HepG2 (cell line): Measurements from ENCODE around the gene CEBPA. TPM values are rescaled to one million over a fixed set of nuclear protein-coding genes. Genes with fewer than 3 reads are reported as not detected.
A peak's percentile ranks its signal among the peaks of the same experiment; 100 is the strongest.

Source experiments
- BCL6 ChIP-seq: IDR thresholded peaks from 2 replicates; pipeline ENCODE4 v1.6.1; 2016; ENCODE audit warnings: missing genetic modification reagents, missing compliant biosample characterization
- BORCS8-MEF2B ChIP-seq: sonication (generic); formaldehyde crosslinking; IDR thresholded peaks from 2 replicates; pipeline ENCODE4 v1.8.0; 2022; ENCODE audit warnings: mild to moderate bottlenecking, missing genetic modification reagents
- DMTF1 ChIP-seq: sonication (generic); formaldehyde crosslinking; IDR thresholded peaks from 2 replicates; pipeline ENCODE4 v1.4.0; 2020; ENCODE audit warnings: mild to moderate bottlenecking, missing genetic modification reagents
- GZF1 ChIP-seq: sonication (generic); formaldehyde crosslinking; IDR thresholded peaks from 2 replicates; pipeline ENCODE4 v1.5.1; 2020; ENCODE audit warnings: mild to moderate bottlenecking, missing genetic modification reagents
- JARID2 ChIP-seq: sonication (generic); formaldehyde crosslinking; IDR thresholded peaks from 2 replicates; pipeline ENCODE4 v1.8.1; 2023; ENCODE audit warnings: missing genetic modification reagents, inconsistent platforms; ENCODE audit not compliant: insufficient replicate concordance
- KLF13 ChIP-seq: sonication (generic); formaldehyde crosslinking; IDR thresholded peaks from 2 replicates; pipeline ENCODE4 v1.4.0; 2020; ENCODE audit warnings: mild to moderate bottlenecking, missing genetic modification reagents
- NCOR1 ChIP-seq: fragments of 200-600 bp; sonication (generic); IDR thresholded peaks from 2 replicates; pipeline ENCODE4 v1.7.0; 2017; ENCODE audit warnings: antibody characterized with exemption, low read length, borderline replicate concordance
- SNAPC2 ChIP-seq: sonication (generic); formaldehyde crosslinking; IDR thresholded peaks from 2 replicates; pipeline ENCODE4 v1.8.1; 2022; ENCODE audit warnings: mild to moderate bottlenecking, missing genetic modification reagents
- SRSF1 ChIP-seq: fragments of 200-400 bp; formaldehyde crosslinking; optimal IDR thresholded peaks from 2 replicates; pipeline ENCODE3; 2017; ENCODE audit warnings: mild to moderate bottlenecking, low read depth, low read length, moderate library complexity
- WIZ ChIP-seq: sonication (generic); formaldehyde crosslinking; IDR thresholded peaks from 2 replicates; pipeline ENCODE4 v1.5.1; 2020; ENCODE audit warnings: mild to moderate bottlenecking, missing genetic modification reagents
- ZFP41 ChIP-seq: sonication (generic); formaldehyde crosslinking; IDR thresholded peaks from 2 replicates; pipeline ENCODE4 v1.4.0; 2020; ENCODE audit warnings: mild to moderate bottlenecking, missing genetic modification reagents, borderline replicate concordance
- ZKSCAN1 ChIP-seq: fragments of 150-350 bp; IDR thresholded peaks from 2 replicates; pipeline ENCODE4 v1.6.1; 2014; ENCODE audit warnings: low read length
- ZMAT3 ChIP-seq: sonication (generic); formaldehyde crosslinking; conservative IDR thresholded peaks from 2 replicates; pipeline ENCODE4 v1.7.0; 2021; ENCODE audit warnings: missing genetic modification reagents
- ZNF143 ChIP-seq: sonication (generic); formaldehyde crosslinking; IDR thresholded peaks from 2 replicates; pipeline ENCODE4 v1.4.0; 2020; ENCODE audit warnings: missing genetic modification reagents
- ZNF160 ChIP-seq: sonication (generic); formaldehyde crosslinking; IDR thresholded peaks from 2 replicates; pipeline ENCODE4 v1.8.0; 2022; ENCODE audit warnings: mild to moderate bottlenecking, inconsistent platforms, missing genetic modification reagents
- ZNF230 ChIP-seq: sonication (generic); formaldehyde crosslinking; IDR thresholded peaks from 2 replicates; pipeline ENCODE4 v1.4.0; 2020; ENCODE audit warnings: mild to moderate bottlenecking, missing genetic modification reagents
- ZNF234 ChIP-seq: sonication (generic); formaldehyde crosslinking; conservative IDR thresholded peaks from 2 replicates; pipeline ENCODE4 v1.5.1; 2020; ENCODE audit warnings: mild to moderate bottlenecking, missing genetic modification reagents
- ZNF30 ChIP-seq: sonication (generic); formaldehyde crosslinking; IDR thresholded peaks from 2 replicates; pipeline ENCODE4 v1.5.0; 2020; ENCODE audit warnings: mild to moderate bottlenecking, missing genetic modification reagents
- ZNF577 ChIP-seq: sonication (generic); formaldehyde crosslinking; IDR thresholded peaks from 2 replicates; pipeline ENCODE4 v1.4.0; 2020; ENCODE audit warnings: mild to moderate bottlenecking, low read depth, missing genetic modification reagents, borderline replicate concordance
- ZNF703 ChIP-seq: sonication (generic); formaldehyde crosslinking; IDR thresholded peaks from 2 replicates; pipeline ENCODE4 v1.5.1; 2020; ENCODE audit warnings: missing genetic modification reagents, mild to moderate bottlenecking, moderate library complexity, borderline replicate concordance
- polyA plus RNA-seq, 8 experiments: library from polyadenylated mRNA; depleted of rRNA in 3 of 8; stranded (reverse) in 7 of 8; unstranded in 1 of 8; fragments of >200 nt; fragmentation: Illumina TruSeq in 4 of 8; extraction: Trizol in 4 of 8; gene quantifications; 2 replicates each; pipeline versions ENCODE4 v1.2.1 to v1.2.3, GENCODE V29; 2011 to 2016; ENCODE audit warnings: low read depth in 4 of 8, missing spikeins in 1 of 8, mixed read lengths in 1 of 8; ENCODE audit not compliant: insufficient read depth in 1 of 8
- total RNA-seq, 5 experiments: library from RNA; depleted of rRNA; stranded (reverse); fragments of >200 nt; fragmentation: Illumina TruSeq; extraction: Trizol; gene quantifications; 2 replicates each; pipeline ENCODE4 v1.2.3, GENCODE V29; 2016; ENCODE audit warnings: low read depth in 1 of 5
- TF ChIP-seq, protein P1 (sequence below): sonication (generic); formaldehyde crosslinking; IDR thresholded peaks from 2 replicates; pipeline ENCODE4 v1.9.0; 2021; ENCODE audit warnings: mild to moderate bottlenecking, missing genetic modification reagents

The CEBPA gene
- total and polyA plus RNA-seq, 2 of the 13 experiments (the other 11 are each of a cell fraction or from before 2014, with no cell fraction given) = 24.8 to 103 TPM

- no peak for TF ChIP-seq DMTF1 (CRISPR knock-in tag)
- TF ChIP-seq ZKSCAN1 = no peak
- TF ChIP-seq JARID2 (CRISPR knock-in tag) = no peak
- peak; percentile 91 for TF ChIP-seq SRSF1
- no peak for TF ChIP-seq ZNF703 (CRISPR knock-in tag)
- TF ChIP-seq NCOR1 = peak; percentile 88
- TF ChIP-seq BCL6 (CRISPR knock-in tag) = peak; percentile 76
- no peak for TF ChIP-seq KLF13 (CRISPR knock-in tag)
- no peak for TF ChIP-seq ZNF230 (CRISPR knock-in tag)
- no peak for TF ChIP-seq WIZ
- no peak for TF ChIP-seq ZNF160 (CRISPR knock-in tag)
- no peak for TF ChIP-seq ZMAT3 (CRISPR knock-in tag)
- TF ChIP-seq ZNF30 (CRISPR knock-in tag) = no peak
- 0 out of 2 replicates have a peak, but pooled peaks have one; percentile 35 for TF ChIP-seq BORCS8-MEF2B (CRISPR knock-in tag)
- no peak for TF ChIP-seq GZF1 (CRISPR knock-in tag)
- TF ChIP-seq ZNF234 = no peak
- TF ChIP-seq, protein P1, sequence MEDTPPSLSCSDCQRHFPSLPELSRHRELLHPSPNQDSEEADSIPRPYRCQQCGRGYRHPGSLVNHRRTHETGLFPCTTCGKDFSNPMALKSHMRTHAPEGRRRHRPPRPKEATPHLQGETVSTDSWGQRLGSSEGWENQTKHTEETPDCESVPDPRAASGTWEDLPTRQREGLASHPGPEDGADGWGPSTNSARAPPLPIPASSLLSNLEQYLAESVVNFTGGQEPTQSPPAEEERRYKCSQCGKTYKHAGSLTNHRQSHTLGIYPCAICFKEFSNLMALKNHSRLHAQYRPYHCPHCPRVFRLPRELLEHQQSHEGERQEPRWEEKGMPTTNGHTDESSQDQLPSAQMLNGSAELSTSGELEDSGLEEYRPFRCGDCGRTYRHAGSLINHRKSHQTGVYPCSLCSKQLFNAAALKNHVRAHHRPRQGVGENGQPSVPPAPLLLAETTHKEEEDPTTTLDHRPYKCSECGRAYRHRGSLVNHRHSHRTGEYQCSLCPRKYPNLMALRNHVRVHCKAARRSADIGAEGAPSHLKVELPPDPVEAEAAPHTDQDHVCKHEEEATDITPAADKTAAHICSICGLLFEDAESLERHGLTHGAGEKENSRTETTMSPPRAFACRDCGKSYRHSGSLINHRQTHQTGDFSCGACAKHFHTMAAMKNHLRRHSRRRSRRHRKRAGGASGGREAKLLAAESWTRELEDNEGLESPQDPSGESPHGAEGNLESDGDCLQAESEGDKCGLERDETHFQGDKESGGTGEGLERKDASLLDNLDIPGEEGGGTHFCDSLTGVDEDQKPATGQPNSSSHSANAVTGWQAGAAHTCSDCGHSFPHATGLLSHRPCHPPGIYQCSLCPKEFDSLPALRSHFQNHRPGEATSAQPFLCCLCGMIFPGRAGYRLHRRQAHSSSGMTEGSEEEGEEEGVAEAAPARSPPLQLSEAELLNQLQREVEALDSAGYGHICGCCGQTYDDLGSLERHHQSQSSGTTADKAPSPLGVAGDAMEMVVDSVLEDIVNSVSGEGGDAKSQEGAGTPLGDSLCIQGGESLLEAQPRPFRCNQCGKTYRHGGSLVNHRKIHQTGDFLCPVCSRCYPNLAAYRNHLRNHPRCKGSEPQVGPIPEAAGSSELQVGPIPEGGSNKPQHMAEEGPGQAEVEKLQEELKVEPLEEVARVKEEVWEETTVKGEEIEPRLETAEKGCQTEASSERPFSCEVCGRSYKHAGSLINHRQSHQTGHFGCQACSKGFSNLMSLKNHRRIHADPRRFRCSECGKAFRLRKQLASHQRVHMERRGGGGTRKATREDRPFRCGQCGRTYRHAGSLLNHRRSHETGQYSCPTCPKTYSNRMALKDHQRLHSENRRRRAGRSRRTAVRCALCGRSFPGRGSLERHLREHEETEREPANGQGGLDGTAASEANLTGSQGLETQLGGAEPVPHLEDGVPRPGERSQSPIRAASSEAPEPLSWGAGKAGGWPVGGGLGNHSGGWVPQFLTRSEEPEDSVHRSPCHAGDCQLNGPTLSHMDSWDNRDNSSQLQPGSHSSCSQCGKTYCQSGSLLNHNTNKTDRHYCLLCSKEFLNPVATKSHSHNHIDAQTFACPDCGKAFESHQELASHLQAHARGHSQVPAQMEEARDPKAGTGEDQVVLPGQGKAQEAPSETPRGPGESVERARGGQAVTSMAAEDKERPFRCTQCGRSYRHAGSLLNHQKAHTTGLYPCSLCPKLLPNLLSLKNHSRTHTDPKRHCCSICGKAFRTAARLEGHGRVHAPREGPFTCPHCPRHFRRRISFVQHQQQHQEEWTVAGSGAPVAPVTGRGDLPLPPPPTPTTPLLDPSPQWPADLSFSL = no peak
- TF ChIP-seq ZNF143 (CRISPR knock-in tag) = no peak
- TF ChIP-seq ZNF577 (CRISPR knock-in tag) = no peak
- TF ChIP-seq SNAPC2 = no peak
- no peak for TF ChIP-seq ZFP41 (CRISPR knock-in tag)
These were observed 8.9 kb downstream of the CEBPA start (continued) for GRCh38 chr19:33293255-33294057.
